Measurements from ENCODE around the gene FGF1.

Gene FGF1

GRCh38 chr5:142636698-142637324 is 49.1 kb downstream of the FGF1 start:
- H3F3A ChIP-seq (ENCODE audit: low read depth), result no peaks in the 10 kb centered on the region
- H3K79me2 ChIP-seq (ENCODE audit: insufficient read depth, low read length), result no peaks in the 10 kb centered on the region
- TF ChIP-seq CTCF (conservative IDR thresholded peaks at IDR 0.05; ENCODE audit: low read length), result no peak
- no peak for TF ChIP-seq EZH2phosphoT487 (IDR thresholded peaks at IDR 0.05; ENCODE audit: borderline replicate concordance)
- H3K9ac ChIP-seq (ENCODE audit: low read depth, low read length, poor library complexity, severe bottlenecking), result no peak overlapping the region
- no peak overlapping the region for H2AFZ ChIP-seq (ENCODE audit: low read length)
- peaks cover 15% of the 10 kb centered on the region for H3K4me1 ChIP-seq (ENCODE audit: insufficient read depth, low read length, poor library complexity, severe bottlenecking)
- no peak overlapping the region for H3K4me2 ChIP-seq (ENCODE audit: low read depth, low read length, poor library complexity, severe bottlenecking)
- H3K9me2 ChIP-seq (replicated peaks; ENCODE audit: low read depth, low read length), result no peaks in the 10 kb centered on the region
- H3K9me3 ChIP-seq (ENCODE audit: insufficient read depth, low read depth, low read length), result no peaks in the 10 kb centered on the region
- no peaks in the 10 kb centered on the region for H3K36me3 ChIP-seq (ENCODE audit: insufficient read depth, low read length)
- H3K4me3 ChIP-seq (ENCODE audit: low read length, poor library complexity, severe bottlenecking), result no peak overlapping the region
- H3K27me3 ChIP-seq (ENCODE audit: insufficient read depth, low read length, poor library complexity, severe bottlenecking), result no peaks in the 10 kb centered on the region
- H4K20me1 ChIP-seq (ENCODE audit: insufficient read depth, low read length, poor library complexity, severe bottlenecking), result no peaks in the 10 kb centered on the region

- no peak overlapping the region for H3K9ac ChIP-seq (ENCODE audit: low read depth, low read length, poor library complexity, severe bottlenecking)
- no peaks in the 10 kb centered on the region for H4K20me1 ChIP-seq (ENCODE audit: insufficient read depth, low read length, poor library complexity, severe bottlenecking)
- no peaks in the 10 kb centered on the region for H3K36me3 ChIP-seq (ENCODE audit: insufficient read depth, low read length)
- no peaks in the 10 kb centered on the region for H3K9me2 ChIP-seq (replicated peaks; ENCODE audit: low read depth, low read length)
- H3K9me3 ChIP-seq (ENCODE audit: insufficient read depth, low read depth, low read length), result no peaks in the 10 kb centered on the region
- H3K27me3 ChIP-seq (ENCODE audit: insufficient read depth, low read length, poor library complexity, severe bottlenecking), result no peaks in the 10 kb centered on the region
- H3F3A ChIP-seq (ENCODE audit: low read depth), result no peaks in the 10 kb centered on the region
- no peak overlapping the region for H2AFZ ChIP-seq (ENCODE audit: low read length)
- H3K4me1 ChIP-seq (ENCODE audit: insufficient read depth, low read length, poor library complexity, severe bottlenecking), result peaks cover 11% of the 10 kb centered on the region
- no peak for TF ChIP-seq EZH2phosphoT487 (IDR thresholded peaks at IDR 0.05; ENCODE audit: borderline replicate concordance)
- TF ChIP-seq CTCF (conservative IDR thresholded peaks at IDR 0.05; ENCODE audit: low read length), result no peak
- no peak overlapping the region for H3K4me2 ChIP-seq (ENCODE audit: low read depth, low read length, poor library complexity, severe bottlenecking)
- no peak overlapping the region for H3K4me3 ChIP-seq (ENCODE audit: low read length, poor library complexity, severe bottlenecking)
- no peaks in the 10 kb centered on the region for H3K79me2 ChIP-seq (ENCODE audit: insufficient read depth, low read length)
Measured at GRCh38 chr5:142636093-142636492, 49.8 kb downstream of the FGF1 start.

GRCh38 chr5:142634216-142635011 is 51.5 kb downstream of the FGF1 start:
- H2AFZ ChIP-seq (ENCODE audit: low read length), result no peak overlapping the region
- no peaks in the 10 kb centered on the region for H3K9me2 ChIP-seq (replicated peaks; ENCODE audit: low read depth, low read length)
- H4K20me1 ChIP-seq (ENCODE audit: insufficient read depth, low read length, poor library complexity, severe bottlenecking), result no peaks in the 10 kb centered on the region
- TF ChIP-seq EZH2phosphoT487 (IDR thresholded peaks at IDR 0.05; ENCODE audit: borderline replicate concordance) (no peak), CTCF (conservative IDR thresholded peaks at IDR 0.05; ENCODE audit: low read length) (no peak)
- no peaks in the 10 kb centered on the region for H3K9me3 ChIP-seq (ENCODE audit: insufficient read depth, low read depth, low read length)
- H3F3A ChIP-seq (ENCODE audit: low read depth), result no peaks in the 10 kb centered on the region
- H3K4me1 ChIP-seq (ENCODE audit: insufficient read depth, low read length, poor library complexity, severe bottlenecking), result no peaks in the 10 kb centered on the region
- H3K4me3 ChIP-seq (ENCODE audit: low read length, poor library complexity, severe bottlenecking), result no peak overlapping the region
- no peaks in the 10 kb centered on the region for H3K27me3 ChIP-seq (ENCODE audit: insufficient read depth, low read length, poor library complexity, severe bottlenecking)
- no peak overlapping the region for H3K4me2 ChIP-seq (ENCODE audit: low read depth, low read length, poor library complexity, severe bottlenecking)
- H3K36me3 ChIP-seq (ENCODE audit: insufficient read depth, low read length), result no peaks in the 10 kb centered on the region
- no peaks in the 10 kb centered on the region for H3K79me2 ChIP-seq (ENCODE audit: insufficient read depth, low read length)
- H3K9ac ChIP-seq (ENCODE audit: low read depth, low read length, poor library complexity, severe bottlenecking), result no peak overlapping the region

Data from Loucy (cell line).